H1 (cell line): ENCODE data around the gene STRIP2. TPM values are rescaled to one million over a fixed set of nuclear protein-coding genes. Genes with fewer than 3 reads are reported as not detected.

Experiments
- CTCF ChIA-PET: fragments of 300-600 bp; sonication (Branson Sonifier 250); formaldehyde crosslinking; loops from one replicate; lab custom pipeline; 2021; ENCODE audit not compliant: partially characterized antibody; lab: Charles Lee
- POLR2A ChIA-PET: fragments of 300-600 bp; sonication (Branson Sonifier 250); formaldehyde crosslinking; loops from one replicate; lab custom pipeline; 2021; ENCODE audit warnings: inconsistent platforms; ENCODE audit not compliant: partially characterized antibody; lab: Charles Lee
- DNase-seq, 2 experiments: peaks; one replicate each; pipeline versions ENCODE4 v3.0.0 to v3.0.0-alpha.2; 2010 to 2022; ENCODE audit warnings: low spot score in 2 of 2, low read depth in 1 of 2, mixed read lengths in 1 of 2
- FAIRE-seq: peaks from 2 replicates; lab custom pipeline; 2011; peaks lifted over from hg19 to GRCh38; lab: Jason Lieb, UNC
- H2AFZ ChIP-seq: 2 replicates; pipeline ENCODE4 v1.8.1; 2012; ENCODE audit warnings: low read length, inconsistent platforms
- H2AK5ac ChIP-seq: 2 replicates; pipeline ENCODE4 v1.6.1; 2013; ENCODE audit warnings: low read depth, low read length
- H2BK120ac ChIP-seq: replicated peaks from 2 replicates; pipeline ENCODE3; 2013; ENCODE audit warnings: low read depth, low read length, inconsistent platforms
- H2BK12ac ChIP-seq: 2 replicates; pipeline ENCODE4 v1.6.1; 2013; ENCODE audit warnings: low read depth, low read length
- H2BK15ac ChIP-seq: 2 replicates; pipeline ENCODE4 v1.6.1; 2013; ENCODE audit warnings: low read length
- H2BK20ac ChIP-seq: 2 replicates; pipeline ENCODE4 v1.6.1; 2013; ENCODE audit warnings: low read length
- H2BK5ac ChIP-seq: 2 replicates; pipeline ENCODE4 v1.6.1; 2013; ENCODE audit warnings: low read depth, low read length
- H3K14ac ChIP-seq: 2 replicates; pipeline ENCODE4 v1.6.1; 2013; ENCODE audit warnings: inconsistent platforms; ENCODE audit not compliant: insufficient read length
- H3K18ac ChIP-seq: 2 replicates; pipeline ENCODE4 v1.6.1; 2013; ENCODE audit warnings: low read length; ENCODE audit errors: extremely low read depth
- H3K23ac ChIP-seq: 2 replicates; pipeline ENCODE4 v1.6.1; 2013; ENCODE audit warnings: inconsistent platforms; ENCODE audit not compliant: insufficient read length
- H3K23me2 ChIP-seq: 2 replicates; pipeline ENCODE4 v1.6.1; 2013; ENCODE audit warnings: low read depth, low read length
- H3K27ac ChIP-seq: 2 replicates; pipeline ENCODE4 v1.6.1; 2011; ENCODE audit warnings: low read depth, low read length, inconsistent platforms
- H3K27me3 ChIP-seq, 4 experiments: replicated peaks in 1 of 4; 1 replicate in 1 of 4; 2 replicates in 3 of 4; pipeline versions ENCODE4 v1.6.1 to v1.8.1; 2011 to 2013; ENCODE audit warnings: low read length in 3 of 4, mild to moderate bottlenecking in 3 of 4, inconsistent platforms in 2 of 4, mixed read lengths in 2 of 4, moderate library complexity in 1 of 4; ENCODE audit not compliant: control insufficient read depth in 3 of 4, insufficient read depth in 3 of 4; ENCODE audit errors: extremely low read depth in 1 of 4
- H3K36me3 ChIP-seq, 4 experiments: 2 replicates each; pipeline versions ENCODE4 v1.6.1 to v1.8.1; 2011 to 2013; ENCODE audit warnings: mild to moderate bottlenecking in 4 of 4, low read length in 3 of 4, moderate library complexity in 2 of 4, control low read depth in 1 of 4, inconsistent platforms in 1 of 4; ENCODE audit not compliant: insufficient read depth in 4 of 4, control insufficient read depth in 2 of 4
- H3K4ac ChIP-seq: replicated peaks from 2 replicates; pipeline ENCODE3; 2013; ENCODE audit warnings: low read length, low read depth, mixed read lengths, inconsistent platforms; ENCODE audit not compliant: insufficient read length
- H3K4me1 ChIP-seq, 4 experiments: replicated peaks in 1 of 4; 1 replicate in 1 of 4; 2 replicates in 3 of 4; pipeline versions ENCODE4 v1.6.1 to v1.8.1; 2011 to 2013; ENCODE audit warnings: low read length in 3 of 4, inconsistent platforms in 2 of 4, mixed read lengths in 1 of 4; ENCODE audit not compliant: insufficient read depth in 4 of 4, control insufficient read depth in 3 of 4
- H3K4me2 ChIP-seq, 2 experiments: 2 replicates each; pipeline versions ENCODE4 v1.6.1 to v1.8.1; 2011 to 2013; ENCODE audit warnings: low read depth in 2 of 2, low read length in 2 of 2, control low read depth in 1 of 2, inconsistent platforms in 1 of 2, mild to moderate bottlenecking in 1 of 2; ENCODE audit not compliant: insufficient read depth in 1 of 2
- H3K4me3 ChIP-seq, 4 experiments: fragments of 200-600, 300-600 bp in 1 of 4; sonication (generic), shearing (Covaris generic), sonication (Bioruptor Twin) in 1 of 4; 2 replicates each; pipeline versions ENCODE4 v1.5.1 to v1.8.1; 2011 to 2016; ENCODE audit warnings: low read length in 4 of 4, low read depth in 3 of 4, control low read depth in 2 of 4, inconsistent platforms in 2 of 4, mild to moderate bottlenecking in 2 of 4, mixed read lengths in 1 of 4, moderate library complexity in 1 of 4; ENCODE audit not compliant: insufficient read depth in 2 of 4; ENCODE audit errors: extremely low read depth in 1 of 4
- H3K56ac ChIP-seq: replicated peaks from 2 replicates; pipeline ENCODE3; 2013; ENCODE audit warnings: low read depth, mild to moderate bottlenecking, mixed read lengths, low read length, inconsistent platforms; ENCODE audit not compliant: insufficient read length
- H3K79me1 ChIP-seq: 2 replicates; pipeline ENCODE4 v1.6.1; 2013; ENCODE audit warnings: low read depth, low read length, control low read depth
- H3K79me2 ChIP-seq, 2 experiments: 2 replicates each; pipeline versions ENCODE4 v1.6.1 to v1.8.1; 2012 to 2013; ENCODE audit warnings: low read length in 2 of 2, mild to moderate bottlenecking in 2 of 2, inconsistent platforms in 1 of 2; ENCODE audit not compliant: insufficient read depth in 2 of 2, control insufficient read depth in 1 of 2
- H3K9ac ChIP-seq, 4 experiments: replicated peaks in 1 of 4; 1 replicate in 1 of 4; 2 replicates in 3 of 4; pipeline versions ENCODE4 v1.6.1 to v1.8.1; 2011 to 2013; ENCODE audit warnings: low read depth in 3 of 4, low read length in 3 of 4, control low read depth in 2 of 4, mild to moderate bottlenecking in 2 of 4, moderate library complexity in 2 of 4, inconsistent platforms in 1 of 4; ENCODE audit errors: extremely low read depth in 1 of 4
- H3K9me3 ChIP-seq, 2 experiments: 2 replicates each; pipeline versions ENCODE4 v1.6.1 to v1.8.1; 2012 to 2013; ENCODE audit warnings: mild to moderate bottlenecking in 2 of 2, moderate library complexity in 2 of 2, control low read depth in 1 of 2, inconsistent platforms in 1 of 2, low read depth in 1 of 2, low read length in 1 of 2, mixed read lengths in 1 of 2; ENCODE audit not compliant: insufficient read depth in 2 of 2
- H4K20me1 ChIP-seq, 2 experiments: replicated peaks in 1 of 2; 2 replicates each; pipeline versions ENCODE3 to v1.8.1; 2011 to 2013; ENCODE audit warnings: inconsistent platforms in 2 of 2, low read length in 2 of 2, mild to moderate bottlenecking in 1 of 2; ENCODE audit not compliant: insufficient read depth in 2 of 2, control insufficient read depth in 1 of 2
- H4K5ac ChIP-seq: 2 replicates; pipeline ENCODE4 v1.6.1; 2013; ENCODE audit warnings: low read length, low read depth, mixed read lengths, inconsistent platforms; ENCODE audit not compliant: insufficient read length
- H4K8ac ChIP-seq: 2 replicates; pipeline ENCODE4 v1.8.0; 2013; ENCODE audit warnings: mild to moderate bottlenecking, moderate library complexity, low read length, inconsistent platforms; ENCODE audit not compliant: insufficient read depth; ENCODE audit errors: extremely low read depth
- H4K91ac ChIP-seq: replicated peaks from 2 replicates; pipeline ENCODE3; 2013; ENCODE audit warnings: low read length, mixed read lengths, inconsistent platforms; ENCODE audit not compliant: insufficient read length
- ASH2L ChIP-seq: fragments of 200-600, 300-600 bp; sonication (generic); IDR thresholded peaks from one replicate; pipeline ENCODE4 v1.7.1; 2017; ENCODE audit warnings: low read length
- BACH1 ChIP-seq: IDR thresholded peaks from 2 replicates; pipeline ENCODE4 v1.6.1; 2012; ENCODE audit warnings: low read length, improper control_type of control experiment
- CHD2 ChIP-seq: IDR thresholded peaks from 2 replicates; pipeline ENCODE4 v1.6.1; 2012; ENCODE audit warnings: low read length, improper control_type of control experiment
- EGR1 ChIP-seq: IDR thresholded peaks from 2 replicates; pipeline ENCODE4 v1.6.1; 2011; ENCODE audit warnings: low read depth, low read length, borderline replicate concordance
- JUN ChIP-seq: IDR thresholded peaks from 2 replicates; pipeline ENCODE4 v1.6.1; 2011; ENCODE audit warnings: low read depth, mild to moderate bottlenecking, improper control_type of control experiment, low read length
- JUND ChIP-seq: IDR thresholded peaks from 2 replicates; pipeline ENCODE4 v1.6.1; 2011; ENCODE audit warnings: mild to moderate bottlenecking, improper control_type of control experiment, low read length
- POU5F1 ChIP-seq: IDR thresholded peaks from 2 replicates; pipeline ENCODE4 v1.6.1; 2011; ENCODE audit warnings: low read depth, mild to moderate bottlenecking, low read length, moderate library complexity
- RFX5 ChIP-seq: IDR thresholded peaks from 2 replicates; pipeline ENCODE4 v1.6.1; 2011; ENCODE audit warnings: low read depth, low read length, improper control_type of control experiment, borderline replicate concordance
- RNF2 ChIP-seq: fragments of 200-900, 300-1000 bp; sonication (generic); IDR thresholded peaks from 2 replicates; pipeline ENCODE4 v1.7.1; 2016; ENCODE audit warnings: borderline replicate concordance, low read depth, mild to moderate bottlenecking, antibody characterized with exemption, low read length; ENCODE audit not compliant: poor library complexity, severe bottlenecking; ENCODE audit errors: missing control alignments
- SIRT6 ChIP-seq: IDR thresholded peaks from one replicate; pipeline ENCODE4 v1.7.1; 2012; ENCODE audit warnings: low read length, inconsistent platforms
- TAF7 ChIP-seq: optimal IDR thresholded peaks from 2 replicates; pipeline ENCODE3; 2011; ENCODE audit warnings: low read depth, mild to moderate bottlenecking, inconsistent platforms, low read length, moderate library complexity, borderline replicate concordance
- WGBS, 2 experiments: shearing (Covaris generic) in 1 of 2; methylation state at CpG; one replicate each; pipeline versions ENCODE4 v1.1.6 to v1.1.7; 2013 to 2015; ENCODE audit warnings: low lambda C conversion rate in 2 of 2, mixed read lengths in 2 of 2, inconsistent platforms in 1 of 2, low coverage in 1 of 2, missing lambda C conversion rate in 1 of 2; ENCODE audit not compliant: insufficient replicate concordance in 2 of 2, insufficient coverage in 1 of 2, insufficient read length in 1 of 2; ENCODE audit errors: extremely low coverage in 1 of 2, missing lambda C conversion rate in 1 of 2; 5-methylcytosine and 5-hydroxymethylcytosine counted together
- polyA plus RNA-seq, 7 experiments: library from polyadenylated mRNA; depleted of rRNA in 3 of 7; stranded (reverse) in 5 of 7; unstranded in 2 of 7; fragments of >200 nt in 5 of 7; fragments of 200-250 nt in 2 of 7; gene quantifications; 1 replicate in 5 of 7; 2 replicates in 1 of 7; 4 replicates in 1 of 7; pipeline versions ENCODE4 v1.2.1 to v1.2.3, GENCODE V29; 2011 to 2013; ENCODE audit warnings: missing spikeins in 2 of 7, mixed read lengths in 2 of 7
- total RNA-seq: library from RNA; stranded (reverse); fragmentation: NEBNext Ultra II Directional; extraction: Animal tissue kit (Norgen Biotek cat#: 25700); gene quantifications from 2 replicates; pipeline ENCODE4 v1.2.1, GENCODE V29; 2021
- TF ChIP-seq, protein P1 (sequence below): IDR thresholded peaks from 2 replicates; pipeline ENCODE4 v1.6.1; 2012; ENCODE audit warnings: inconsistent platforms
- TF ChIP-seq, protein P2 (sequence below), 3 experiments: IDR thresholded peaks; 1 replicate in 2 of 3; 2 replicates in 1 of 3; pipeline versions ENCODE4 v1.5.1 to v1.6.1; 2011; ENCODE audit warnings: low read length in 3 of 3, mild to moderate bottlenecking in 3 of 3, inconsistent platforms in 2 of 3, low read depth in 1 of 3, moderate library complexity in 1 of 3; ENCODE audit not compliant: insufficient read depth in 1 of 3; ENCODE audit errors: control extremely low read depth in 1 of 3

Gene STRIP2
- total and polyA plus RNA-seq, 2 of the 8 experiments (the other 6 are each of a cell fraction or from before 2014, with no cell fraction given), result 5.3 to 8.2 TPM

DNA sequence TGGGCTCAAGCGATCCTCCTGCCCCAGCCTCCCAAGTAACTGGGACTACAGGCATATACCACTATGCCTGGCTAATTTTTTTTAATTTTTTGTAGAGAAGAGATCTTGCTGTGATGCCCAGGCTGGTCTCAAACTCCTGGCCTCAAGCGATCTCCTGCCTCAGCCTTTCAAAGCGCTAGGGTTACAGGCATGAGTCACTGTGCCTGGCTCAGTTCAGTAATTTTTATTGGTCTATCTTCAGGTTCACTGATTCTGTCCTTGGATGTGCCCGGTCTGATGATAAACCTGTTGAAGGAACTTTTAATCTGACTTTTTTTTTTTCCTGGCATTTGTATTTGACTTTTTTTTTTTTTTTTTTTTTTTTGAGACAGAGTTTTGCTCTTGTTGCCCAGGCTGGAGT, 40.1 kb upstream of the STRIP2 start:
- Histone ChIP-seq H3K18ac (no peak overlapping the region), H3K23ac (no peak overlapping the region), H3K4me1 (no peaks in the 10 kb centered on the region), H4K91ac (no peak overlapping the region), H2BK5ac (no peak overlapping the region), H4K5ac (no peak overlapping the region), H3K79me1 (no peaks in the 10 kb centered on the region), H3K27ac (no peak overlapping the region), H3K4ac (no peak overlapping the region), H2BK15ac (no peak overlapping the region), H2BK20ac (no peak overlapping the region), H3K79me2 (no peaks in the 10 kb centered on the region), H3K4me2 (no peak overlapping the region), H2AFZ (no peak overlapping the region), H3K9ac (no peak overlapping the region), H4K8ac (no peak overlapping the region), H3K27me3 (no peaks in the 10 kb centered on the region), H3K14ac (no peak overlapping the region), H4K20me1 (no peaks in the 10 kb centered on the region), H3K9me3 (no peaks in the 10 kb centered on the region), H3K23me2 (no peaks in the 10 kb centered on the region), H2BK12ac (no peak overlapping the region), H2BK120ac (no peak overlapping the region), H3K56ac (no peak overlapping the region), H2AK5ac (no peak overlapping the region), H3K4me3 (no peak overlapping the region), H3K36me3 (peaks cover 0 to 12% (median 4%) of the 10 kb centered on the region in 4 experiments; a peak in 5 of 8 replicates)
- WGBS, 2 experiments, result 91% methylated on average over 4 of the region's 4 CpGs; no CpG with 5 or more reads in 1 of the 2 experiments
- CTCF ChIA-PET, result no interaction called here
- POLR2A ChIA-PET, result no interaction called here
- FAIRE-seq, result no peak
- no peak for DNase-seq
- TF ChIP-seq POU5F1, result no peak
- TF ChIP-seq TAF7, result no peak
- TF ChIP-seq, protein P1, sequence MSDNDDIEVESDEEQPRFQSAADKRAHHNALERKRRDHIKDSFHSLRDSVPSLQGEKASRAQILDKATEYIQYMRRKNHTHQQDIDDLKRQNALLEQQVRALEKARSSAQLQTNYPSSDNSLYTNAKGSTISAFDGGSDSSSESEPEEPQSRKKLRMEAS, result no peak
- no peak for TF ChIP-seq JUN
- TF ChIP-seq, protein P2, sequence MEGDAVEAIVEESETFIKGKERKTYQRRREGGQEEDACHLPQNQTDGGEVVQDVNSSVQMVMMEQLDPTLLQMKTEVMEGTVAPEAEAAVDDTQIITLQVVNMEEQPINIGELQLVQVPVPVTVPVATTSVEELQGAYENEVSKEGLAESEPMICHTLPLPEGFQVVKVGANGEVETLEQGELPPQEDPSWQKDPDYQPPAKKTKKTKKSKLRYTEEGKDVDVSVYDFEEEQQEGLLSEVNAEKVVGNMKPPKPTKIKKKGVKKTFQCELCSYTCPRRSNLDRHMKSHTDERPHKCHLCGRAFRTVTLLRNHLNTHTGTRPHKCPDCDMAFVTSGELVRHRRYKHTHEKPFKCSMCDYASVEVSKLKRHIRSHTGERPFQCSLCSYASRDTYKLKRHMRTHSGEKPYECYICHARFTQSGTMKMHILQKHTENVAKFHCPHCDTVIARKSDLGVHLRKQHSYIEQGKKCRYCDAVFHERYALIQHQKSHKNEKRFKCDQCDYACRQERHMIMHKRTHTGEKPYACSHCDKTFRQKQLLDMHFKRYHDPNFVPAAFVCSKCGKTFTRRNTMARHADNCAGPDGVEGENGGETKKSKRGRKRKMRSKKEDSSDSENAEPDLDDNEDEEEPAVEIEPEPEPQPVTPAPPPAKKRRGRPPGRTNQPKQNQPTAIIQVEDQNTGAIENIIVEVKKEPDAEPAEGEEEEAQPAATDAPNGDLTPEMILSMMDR (IDR thresholded peaks at IDR 0.05; ENCODE audit: control extremely low read depth in 1 of 3, insufficient read depth in 1 of 3, low read depth in 1 of 3, low read length in 3 of 3), result no peak
- no peak for TF ChIP-seq BACH1
- TF ChIP-seq JUND, result no peak
- TF ChIP-seq ASH2L, result no peak
- no peak for TF ChIP-seq CHD2
- no peak for TF ChIP-seq EGR1
- no peak for TF ChIP-seq RNF2
- no peak for TF ChIP-seq RFX5
- no peak for TF ChIP-seq SIRT6
